IPS-20b (cell line): ENCODE measurements around the gene PSD.

Experiments used
- H3K27ac ChIP-seq: one replicate; pipeline ENCODE4 v1.5.1; 2013; ENCODE audit warnings: low read length
- H3K27me3 ChIP-seq: 2 replicates; pipeline ENCODE4 v1.6.1; 2013; ENCODE audit warnings: mild to moderate bottlenecking, low read length, inconsistent platforms; ENCODE audit not compliant: insufficient read depth
- H3K36me3 ChIP-seq: 2 replicates; pipeline ENCODE4 v1.6.1; 2013; ENCODE audit warnings: low read depth, mild to moderate bottlenecking, inconsistent platforms, low read length, moderate library complexity; ENCODE audit not compliant: insufficient read depth
- H3K4me1 ChIP-seq: 2 replicates; pipeline ENCODE4 v1.6.1; 2013; ENCODE audit warnings: mild to moderate bottlenecking, control low read depth, inconsistent platforms, low read length, moderate library complexity; ENCODE audit not compliant: insufficient read depth
- H3K4me3 ChIP-seq: 2 replicates; pipeline ENCODE4 v1.5.1; 2013; ENCODE audit warnings: mild to moderate bottlenecking, low read length, inconsistent platforms
- H3K9ac ChIP-seq: 2 replicates; pipeline ENCODE4 v1.6.1; 2013; ENCODE audit warnings: low read depth, mild to moderate bottlenecking, inconsistent platforms, low read length, moderate library complexity
- H3K9me3 ChIP-seq: 2 replicates; pipeline ENCODE4 v1.6.1; 2013; ENCODE audit warnings: mild to moderate bottlenecking, low read depth, low read length, inconsistent platforms; ENCODE audit not compliant: insufficient read depth

PSD gene

GRCh38 chr10:102436312-102436711 is 17.7 kb upstream of the PSD start:
- Histone ChIP-seq H3K9ac (no peak overlapping the region), H3K27me3 (peaks cover 48% of the 10 kb centered on the region), H3K4me3 (no peak overlapping the region), H3K36me3 (no peaks in the 10 kb centered on the region), H3K9me3 (no peaks in the 10 kb centered on the region), H3K27ac (no peak overlapping the region), H3K4me1 (peaks cover 11% of the 10 kb centered on the region)

DNA sequence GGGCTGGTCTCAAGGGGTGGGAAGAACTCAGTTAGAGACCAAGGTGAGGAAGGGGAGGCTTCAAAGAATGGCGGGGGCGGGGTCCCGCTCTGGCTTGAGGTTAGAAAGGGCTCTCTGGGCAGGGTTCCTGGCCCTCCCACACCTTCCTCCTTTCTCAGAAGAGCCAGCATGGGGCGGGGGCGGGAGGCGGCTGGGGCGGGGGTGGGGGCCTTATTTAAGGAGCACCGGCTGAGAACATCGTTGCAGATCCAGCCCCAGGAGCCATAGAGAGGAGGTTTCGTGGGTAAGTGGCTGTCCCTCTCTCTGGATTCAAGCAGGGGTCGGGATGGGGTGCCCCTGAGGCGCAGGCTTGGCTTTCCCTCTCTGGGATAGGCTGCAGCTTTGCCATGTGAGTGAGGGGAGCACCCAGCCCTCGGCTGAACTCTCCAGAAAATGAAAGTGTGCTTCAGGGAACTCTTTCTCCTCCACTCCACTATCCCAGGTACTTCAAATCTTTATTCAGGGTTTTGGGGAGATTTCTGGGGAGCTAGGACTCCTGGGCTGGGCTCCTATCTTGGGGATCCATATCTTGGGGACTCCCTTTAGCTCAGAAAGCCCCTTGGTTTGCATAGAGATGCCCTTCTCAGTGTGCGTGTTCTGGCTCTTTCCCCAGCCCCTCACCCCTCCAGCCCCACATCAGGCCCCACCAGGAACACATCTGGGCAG is 17.1 kb upstream of the PSD start:
- Histone ChIP-seq H3K9ac (no peak overlapping the region), H3K27me3 (peaks cover 48% of the 10 kb centered on the region), H3K27ac (no peak overlapping the region), H3K4me1 (peaks cover 11% of the 10 kb centered on the region), H3K4me3 (peak overlapping the region; percentile 63), H3K36me3 (no peaks in the 10 kb centered on the region), H3K9me3 (no peaks in the 10 kb centered on the region)

DNA sequence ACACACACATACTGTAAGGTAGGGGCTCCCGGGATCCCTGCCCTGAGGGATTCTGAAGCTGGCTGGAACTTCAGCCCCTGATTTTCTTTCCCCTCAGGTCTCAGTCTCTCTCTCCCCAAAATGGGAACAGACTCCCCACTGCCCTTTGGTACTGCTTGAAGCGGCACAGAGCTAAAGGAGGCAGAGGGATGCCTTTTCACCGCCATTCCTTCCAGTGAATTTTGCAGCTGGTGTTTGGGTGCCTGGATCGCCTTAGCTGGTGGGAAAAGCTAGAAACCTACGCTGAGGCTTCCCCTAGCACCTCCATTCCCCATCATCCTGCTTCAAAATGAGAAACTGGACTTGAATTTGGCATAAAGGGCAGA is 16.5 kb upstream of the PSD start:
- H3K27ac ChIP-seq: no peak overlapping the region
- H3K27me3 ChIP-seq: peaks cover 48% of the 10 kb centered on the region
- H3K9ac ChIP-seq: no peak overlapping the region
- no peaks in the 10 kb centered on the region for H3K36me3 ChIP-seq
- peak overlapping the region; percentile 63 for H3K4me3 ChIP-seq
- H3K4me1 ChIP-seq: peaks cover 11% of the 10 kb centered on the region
- H3K9me3 ChIP-seq: no peaks in the 10 kb centered on the region

DNA sequence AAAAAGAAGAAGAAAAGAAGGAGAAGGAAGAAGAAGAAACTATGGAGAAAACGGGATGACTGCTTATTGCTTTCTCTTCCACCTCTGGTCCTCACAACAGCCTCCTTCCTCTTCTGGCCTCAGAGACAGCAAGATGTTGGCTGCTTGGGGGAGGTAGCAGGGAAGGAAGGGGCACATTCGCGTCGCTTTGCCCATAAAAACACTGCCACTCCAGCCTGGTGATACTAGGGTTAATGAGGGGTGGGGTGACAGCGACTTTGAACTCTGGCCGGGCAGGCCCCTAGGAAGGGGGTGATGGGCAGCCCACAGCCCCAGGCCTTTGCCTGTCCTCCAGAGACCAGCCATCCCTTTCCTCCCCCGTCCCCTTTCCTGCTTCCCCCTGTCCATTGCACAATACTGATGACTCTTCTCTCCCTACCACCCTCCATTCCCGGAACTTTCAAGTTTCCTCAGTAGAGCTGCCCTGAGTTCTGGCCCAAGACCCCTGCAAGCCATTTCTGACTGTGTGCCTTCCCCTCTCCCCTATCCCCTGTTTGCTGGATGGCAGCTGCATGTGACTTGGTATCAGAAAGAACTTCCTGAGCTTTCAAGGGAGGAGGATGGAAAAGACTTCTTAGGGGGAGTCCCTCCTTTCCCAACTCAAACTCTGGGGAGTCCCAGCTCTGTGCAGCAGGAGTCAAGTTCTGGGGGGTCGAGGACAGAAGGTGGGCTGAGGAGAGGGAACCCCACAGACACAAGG is 16.0 kb upstream of the PSD start:
- Histone ChIP-seq H3K27ac (no peak overlapping the region), H3K27me3 (peaks cover 48% of the 10 kb centered on the region), H3K36me3 (no peaks in the 10 kb centered on the region), H3K9me3 (no peaks in the 10 kb centered on the region), H3K9ac (no peak overlapping the region), H3K4me1 (peaks cover 11% of the 10 kb centered on the region), H3K4me3 (peak overlapping the region; percentile 63; the same call in 1 of the 2 replicates)

DNA sequence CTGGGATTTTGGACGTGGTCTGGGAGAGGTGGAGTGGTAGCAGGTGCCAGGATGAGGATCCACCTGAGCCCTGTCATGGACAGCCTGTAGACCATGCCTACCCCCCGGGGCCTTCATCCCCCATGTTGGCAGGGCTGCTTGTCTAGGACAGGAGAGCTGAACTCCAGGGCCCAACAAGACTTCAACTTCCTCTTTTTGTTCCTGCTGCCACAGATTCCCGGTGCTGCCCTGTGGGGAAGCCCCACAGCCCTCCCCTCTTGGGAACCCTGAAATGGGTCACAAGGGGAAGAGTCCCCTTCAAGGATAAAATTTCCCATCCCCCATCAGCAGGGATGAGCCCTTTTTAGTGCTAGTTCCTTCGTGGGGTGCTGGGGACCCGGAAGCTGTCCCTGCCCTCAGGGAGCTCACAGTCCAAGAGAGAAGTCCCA is 15.0 kb upstream of the PSD start:
- no peak overlapping the region for H3K4me3 ChIP-seq
- no peaks in the 10 kb centered on the region for H3K36me3 ChIP-seq
- no peak overlapping the region for H3K27ac ChIP-seq
- no peaks in the 10 kb centered on the region for H3K9me3 ChIP-seq
- H3K9ac ChIP-seq: no peak overlapping the region
- H3K4me1 ChIP-seq: peaks cover 11% of the 10 kb centered on the region
- H3K27me3 ChIP-seq: peaks cover 48% of the 10 kb centered on the region

DNA sequence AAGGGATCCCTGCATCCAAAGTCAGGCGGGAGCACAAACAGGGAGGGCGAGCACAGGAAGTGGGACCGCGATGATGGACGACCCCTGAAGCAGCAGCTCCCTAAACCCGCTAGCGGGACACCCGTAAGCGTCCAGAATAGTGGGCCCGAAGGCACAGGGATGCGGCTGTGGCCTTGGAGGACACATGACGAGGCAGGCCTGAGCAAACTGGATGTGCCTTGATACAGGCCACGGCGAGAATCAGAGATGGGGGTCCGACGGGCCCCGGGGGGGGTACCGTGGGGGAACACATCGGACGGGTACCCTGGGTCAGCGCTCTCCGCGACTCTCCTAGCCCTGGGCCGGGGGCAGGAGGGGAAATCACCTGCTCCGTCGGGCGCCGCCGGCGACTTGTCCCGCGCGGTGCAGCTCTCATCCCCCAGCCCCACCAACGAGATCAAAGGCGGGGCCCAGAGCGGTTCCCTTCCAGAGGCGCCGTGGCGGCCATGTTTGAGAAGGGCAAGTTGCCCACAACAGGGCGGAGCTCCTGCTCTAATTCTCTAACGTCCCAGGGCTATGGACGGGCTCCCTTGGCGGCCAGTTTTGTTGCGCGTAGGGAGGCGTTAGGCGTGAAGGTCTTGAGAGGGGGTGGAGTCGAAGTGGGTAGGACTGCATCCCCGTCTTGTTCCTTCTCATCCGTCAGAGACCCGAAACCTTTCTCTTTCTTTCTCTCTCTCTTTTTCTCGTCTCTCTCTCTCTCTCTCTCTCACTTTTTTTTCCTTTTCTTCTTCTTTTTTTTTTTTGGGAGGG is 13.8 kb upstream of the PSD start, which contains the start of gene CUEDC2:
TSS of gene CUEDC2 (minus strand) at position 413 of the 789 bp plus-strand sequence. CDS start 7,386 bp downstream, outside the sequence.
- Histone ChIP-seq H3K27ac (peak within 1 kb of the TSS; percentile 76), H3K4me3 (peak within 1 kb of the TSS; percentile 98), H3K9me3 (no peaks in the 10 kb centered on the region), H3K36me3 (no peaks in the 10 kb centered on the region), H3K4me1 (peaks cover 11% of the 10 kb centered on the region), H3K9ac (peak within 1 kb of the TSS; percentile 97), H3K27me3 (peaks cover 45% of the 10 kb centered on the region)

DNA sequence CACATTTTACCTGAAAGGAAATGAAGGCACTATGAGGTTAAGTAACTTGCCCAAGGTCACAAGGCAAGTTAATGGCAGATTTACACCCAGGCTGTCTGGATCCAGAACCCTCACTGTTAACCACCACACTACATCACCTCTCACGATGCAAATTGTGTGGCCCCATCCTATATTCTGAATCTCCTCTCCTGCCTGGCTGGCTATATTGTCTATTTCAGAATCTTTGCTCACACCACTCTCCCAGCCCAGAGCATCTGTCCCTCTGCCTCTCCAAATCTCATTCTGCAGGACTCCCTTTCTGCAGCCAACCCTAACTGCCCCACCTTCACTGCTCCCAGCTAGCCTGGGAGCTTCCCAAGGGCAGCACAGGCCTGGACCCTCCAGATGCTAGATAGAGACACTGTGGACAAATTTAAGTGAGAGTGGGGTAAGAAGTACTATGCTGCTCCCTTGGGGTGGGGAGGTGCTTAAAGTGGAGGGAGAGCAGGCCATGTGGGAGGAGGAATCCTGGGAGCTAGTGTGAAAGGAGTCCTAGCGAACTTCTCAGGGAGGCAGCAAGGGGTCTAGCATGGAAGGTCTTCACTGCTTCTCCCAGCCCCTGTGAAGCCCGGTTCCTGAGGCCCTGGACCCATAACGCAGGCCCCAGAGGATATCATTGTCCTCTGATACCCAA is 13.0 kb upstream of the PSD start:
- peaks cover 11% of the 10 kb centered on the region for H3K4me1 ChIP-seq
- H3K27ac ChIP-seq: peak overlapping the region; percentile 76
- no peaks in the 10 kb centered on the region for H3K36me3 ChIP-seq
- H3K9me3 ChIP-seq: no peaks in the 10 kb centered on the region
- peak overlapping the region; percentile 98 for H3K4me3 ChIP-seq
- peak overlapping the region; percentile 97 for H3K9ac ChIP-seq
- peaks cover 40% of the 10 kb centered on the region for H3K27me3 ChIP-seq

DNA sequence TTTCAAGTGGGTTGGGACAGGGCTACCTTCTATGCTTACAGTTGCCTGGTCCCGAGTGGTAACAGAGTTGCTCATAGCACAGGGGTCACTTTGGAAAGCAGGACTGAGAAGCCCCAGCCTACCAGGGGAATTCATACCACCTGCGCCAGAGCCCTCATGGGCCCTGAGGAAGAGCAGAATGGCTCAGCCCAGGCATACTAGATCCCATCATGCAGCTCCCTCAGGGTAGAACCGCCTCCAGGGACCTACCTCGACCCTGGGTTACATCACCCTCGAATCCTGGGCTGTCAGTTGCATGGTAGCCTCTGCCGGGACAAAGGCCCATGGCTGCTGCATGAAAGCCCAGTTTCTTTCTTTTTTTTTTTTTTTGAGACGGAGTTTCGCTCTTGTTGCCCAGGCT is 10.9 kb upstream of the PSD start:
- H3K36me3 ChIP-seq: no peaks in the 10 kb centered on the region
- H3K9me3 ChIP-seq: no peaks in the 10 kb centered on the region
- peaks cover 4% of the 10 kb centered on the region; the same call in 1 of the 2 replicates for H3K4me1 ChIP-seq
- H3K27me3 ChIP-seq: peaks cover 18% of the 10 kb centered on the region
- H3K27ac ChIP-seq: no peak overlapping the region
- H3K4me3 ChIP-seq: no peak overlapping the region
- H3K9ac ChIP-seq: no peak overlapping the region

GRCh38 chr10:102426803-102427287 is 8.3 kb upstream of the PSD start:
- Histone ChIP-seq H3K4me1 (peaks cover 4% of the 10 kb centered on the region; the same call in 1 of the 2 replicates), H3K9me3 (no peaks in the 10 kb centered on the region), H3K4me3 (no peak overlapping the region), H3K27ac (no peak overlapping the region), H3K9ac (no peak overlapping the region), H3K36me3 (peaks cover 13% of the 10 kb centered on the region), H3K27me3 (peaks cover 11% of the 10 kb centered on the region)

GRCh38 chr10:102425444-102425843 is 6.9 kb upstream of the PSD start:
- Histone ChIP-seq H3K27me3 (peaks cover 15% of the 10 kb centered on the region), H3K4me3 (no peak overlapping the region), H3K36me3 (peaks cover 13% of the 10 kb centered on the region), H3K4me1 (no peaks in the 10 kb centered on the region), H3K27ac (no peak overlapping the region), H3K9ac (no peak overlapping the region), H3K9me3 (no peaks in the 10 kb centered on the region)

GRCh38 chr10:102424916-102425315 is 6.3 kb upstream of the PSD start:
- Histone ChIP-seq H3K4me3 (no peak overlapping the region), H3K9me3 (no peaks in the 10 kb centered on the region), H3K27ac (no peak overlapping the region), H3K9ac (no peak overlapping the region), H3K36me3 (peaks cover 13% of the 10 kb centered on the region), H3K4me1 (no peaks in the 10 kb centered on the region), H3K27me3 (peaks cover 15% of the 10 kb centered on the region)
